Measurements from ENCODE around the gene NCKIPSD. TPM values are rescaled to one million over a fixed set of nuclear protein-coding genes. Genes with fewer than 3 reads are reported as not detected.

Gene NCKIPSD
- total RNA-seq, 2 donors from 2014 or later: 51.7 to 97.7 TPM

- H3K4me1 ChIP-seq: peaks cover 0 to 45% of the 10 kb centered on the region in 2 donors
- peak in 1 of 2 donors; percentile 31 for TF ChIP-seq CTCF (IDR thresholded peaks at IDR 0.05)
- peak; percentile 76 for DNase-seq (ENCODE audit: low spot score)
- no peak overlapping the region for H3K27ac ChIP-seq
- no peaks in the 10 kb centered on the region for H3K27me3 ChIP-seq
- no peaks in the 10 kb centered on the region for H3K36me3 ChIP-seq
- no peaks in the 10 kb centered on the region for H3K9me3 ChIP-seq
- peak overlapping the region; percentile 24 to 47 for H3K4me3 ChIP-seq
Measured at GRCh38 chr3:48661501-48662144, 24.1 kb downstream of the NCKIPSD start.

DNA sequence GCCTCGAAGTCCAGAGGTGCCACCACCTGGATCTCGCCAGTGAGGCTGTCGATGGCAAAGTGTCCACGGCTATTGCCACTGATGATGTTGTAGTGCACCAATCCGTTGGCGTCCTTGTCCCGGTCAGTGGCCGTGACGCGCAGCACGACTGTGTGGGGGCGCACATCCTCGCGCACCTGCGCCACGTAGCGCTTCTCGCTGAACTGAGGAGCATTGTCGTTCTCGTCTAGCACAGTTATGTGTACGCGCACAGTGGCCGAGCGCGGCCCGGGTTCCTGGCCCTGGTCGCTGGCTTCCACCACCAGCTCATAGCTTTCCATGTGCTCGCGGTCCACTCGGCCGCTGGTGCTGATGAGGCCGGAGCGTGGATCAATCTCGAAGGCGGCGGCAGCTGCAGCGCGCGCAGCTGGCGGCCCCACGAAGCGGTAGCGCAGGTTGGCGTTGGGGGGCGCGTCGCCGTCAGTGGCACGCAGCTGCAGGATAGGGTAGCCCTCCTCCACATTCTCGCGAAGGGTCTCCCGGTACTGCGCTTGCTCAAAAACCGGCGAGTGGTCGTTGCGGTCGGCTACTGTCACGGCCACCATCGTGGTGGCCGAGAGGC, 24.8 kb downstream of the NCKIPSD start:
- no peak overlapping the region for H3K27ac ChIP-seq
- peak overlapping the region in 1 of 2 donors; percentile 47 for H3K4me3 ChIP-seq
- DNase-seq (ENCODE audit: low spot score): no peak
- H3K27me3 ChIP-seq: no peaks in the 10 kb centered on the region
- no peaks in the 10 kb centered on the region for H3K9me3 ChIP-seq
- H3K4me1 ChIP-seq: peaks cover 0 to 52% of the 10 kb centered on the region in 2 donors
- no peak for TF ChIP-seq CTCF (IDR thresholded peaks at IDR 0.05)
- no peaks in the 10 kb centered on the region for H3K36me3 ChIP-seq

DNA sequence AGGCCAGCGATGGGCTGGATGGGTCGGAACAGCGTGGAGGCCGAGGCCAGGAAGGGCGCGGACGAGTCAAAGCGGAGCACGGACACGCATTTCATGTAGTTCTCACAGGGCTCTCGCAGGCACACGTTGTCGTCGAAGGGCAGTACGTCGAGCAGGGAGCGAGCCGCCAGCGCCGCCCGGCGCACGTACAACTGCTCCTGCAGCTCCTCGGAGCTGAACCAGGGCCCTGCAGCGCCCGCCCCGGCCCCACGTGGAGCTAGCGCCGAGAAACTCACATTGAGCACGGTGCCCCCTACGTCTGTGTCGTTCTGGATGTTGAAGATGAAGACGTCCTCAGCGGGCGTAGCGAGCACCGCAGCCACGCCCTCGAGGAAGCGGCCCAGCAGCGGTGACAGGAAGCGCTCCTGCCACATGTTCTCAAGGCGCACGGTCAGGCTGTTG, 28.9 kb downstream of the NCKIPSD start:
- DNase-seq (ENCODE audit: low spot score): no peak
- peaks cover 0 to 32% of the 10 kb centered on the region in 2 donors for H3K4me1 ChIP-seq
- TF ChIP-seq CTCF (IDR thresholded peaks at IDR 0.05): no peak
- no peaks in the 10 kb centered on the region for H3K9me3 ChIP-seq
- no peaks in the 10 kb centered on the region for H3K27me3 ChIP-seq
- H3K36me3 ChIP-seq: no peaks in the 10 kb centered on the region
- peak overlapping the region in 1 of 2 donors; percentile 69 for H3K4me3 ChIP-seq
- H3K27ac ChIP-seq: peak overlapping the region; percentile 68 to 70

- peak overlapping the region; percentile 46 to 69 for H3K4me3 ChIP-seq
- peak; percentile 49 to 82 for TF ChIP-seq CTCF (IDR thresholded peaks at IDR 0.05)
- no peaks in the 10 kb centered on the region for H3K36me3 ChIP-seq
- H3K27me3 ChIP-seq: no peaks in the 10 kb centered on the region
- peak; percentile 77 for DNase-seq (ENCODE audit: low spot score)
- H3K27ac ChIP-seq: peak overlapping the region; percentile 68 to 70
- peaks cover 0 to 26% of the 10 kb centered on the region in 2 donors for H3K4me1 ChIP-seq
- H3K9me3 ChIP-seq: no peaks in the 10 kb centered on the region
Measured at GRCh38 chr3:48656061-48656840, 29.5 kb downstream of the NCKIPSD start.

GRCh38 chr3:48655606-48656005, 30.1 kb downstream of the NCKIPSD start:
- Histone ChIP-seq H3K36me3 (no peaks in the 10 kb centered on the region), H3K27me3 (no peaks in the 10 kb centered on the region), H3K9me3 (no peaks in the 10 kb centered on the region), H3K4me3 (peak overlapping the region; percentile 46 to 69), H3K4me1 (peaks cover 0 to 20% of the 10 kb centered on the region in 2 donors), H3K27ac (peak overlapping the region; percentile 68 to 70)
- TF ChIP-seq CTCF (IDR thresholded peaks at IDR 0.05): no peak
- DNase-seq (ENCODE audit: low spot score): no peak

All from right atrium auricular region (tissue), 2 donors.